ENCODE results near the gene TNFSF8.
A peak's percentile ranks its signal among the peaks of the same experiment; 100 is the strongest.

The TNFSF8 gene

GRCh38 chr9:114855488-114855887 lies 74.9 kb downstream of the TNFSF8 start:
- H3K4me1 Mint-ChIP-seq (ENCODE audit: low read depth) = peaks cover 24% of the 10 kb centered on the region
- no peak overlapping the region for H3K4me3 Mint-ChIP-seq
- H3K27me3 Mint-ChIP-seq = no peaks in the 10 kb centered on the region
- H3K27ac Mint-ChIP-seq = no peak overlapping the region
- no peaks in the 10 kb centered on the region for H3K36me3 Mint-ChIP-seq (ENCODE audit: low read depth)
- peaks cover 5% of the 10 kb centered on the region for H3K9me3 Mint-ChIP-seq

- Mint-ChIP-seq H3K4me1 (ENCODE audit: low read depth) (peaks cover 24% of the 10 kb centered on the region), H3K9me3 (peaks cover 5% of the 10 kb centered on the region), H3K27ac (no peak overlapping the region), H3K27me3 (no peaks in the 10 kb centered on the region), H3K36me3 (ENCODE audit: low read depth) (no peaks in the 10 kb centered on the region), H3K4me3 (no peak overlapping the region)
Measured at GRCh38 chr9:114854736-114855355, 75.5 kb downstream of the TNFSF8 start.

DNA sequence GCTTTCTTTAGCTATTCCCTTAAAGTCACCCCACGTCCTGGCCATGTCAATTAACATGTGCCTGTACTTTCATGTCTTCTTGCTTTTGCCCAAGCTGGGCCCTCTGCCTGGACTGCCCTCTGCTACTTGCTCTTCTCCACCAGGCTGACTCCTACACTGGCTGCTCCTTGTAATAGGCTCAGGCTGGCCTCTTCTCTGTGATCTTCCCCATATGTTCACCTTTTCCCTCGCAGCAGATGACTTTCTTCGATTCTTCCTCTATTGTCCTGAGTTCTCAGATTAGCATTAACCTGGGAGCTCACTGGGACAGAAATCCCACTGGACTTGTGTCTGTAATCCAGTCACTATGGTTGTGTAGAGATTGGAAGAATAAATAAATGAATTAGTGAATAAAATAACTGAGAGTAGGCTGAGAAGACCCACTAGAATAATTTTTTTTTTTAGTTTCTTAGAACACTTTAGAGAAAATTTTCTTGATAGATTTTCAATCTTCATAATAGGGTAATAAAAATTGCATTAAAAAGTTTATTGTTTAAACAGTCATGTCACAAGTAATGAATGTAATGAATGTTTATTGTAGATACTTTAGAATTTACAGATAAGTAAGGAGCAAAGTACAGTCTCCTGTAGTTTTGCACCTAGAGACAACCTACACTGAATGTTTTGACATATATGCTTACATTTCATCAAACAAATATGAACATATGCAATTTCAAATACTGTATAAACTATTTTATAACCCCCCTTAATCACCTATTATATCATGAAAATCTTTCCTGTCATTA lies 77.1 kb downstream of the TNFSF8 start:
- no peak overlapping the region for H3K27ac Mint-ChIP-seq
- no peak overlapping the region for H3K4me3 Mint-ChIP-seq
- peaks cover 31% of the 10 kb centered on the region for H3K4me1 Mint-ChIP-seq (ENCODE audit: low read depth)
- no peaks in the 10 kb centered on the region for H3K9me3 Mint-ChIP-seq
- no peaks in the 10 kb centered on the region for H3K36me3 Mint-ChIP-seq (ENCODE audit: low read depth)
- H3K27me3 Mint-ChIP-seq = no peaks in the 10 kb centered on the region

GRCh38 chr9:114852050-114852594 lies 78.3 kb downstream of the TNFSF8 start:
- no peaks in the 10 kb centered on the region for H3K9me3 Mint-ChIP-seq
- H3K36me3 Mint-ChIP-seq (ENCODE audit: low read depth) = no peaks in the 10 kb centered on the region
- H3K27ac Mint-ChIP-seq = no peak overlapping the region
- H3K27me3 Mint-ChIP-seq = no peaks in the 10 kb centered on the region
- H3K4me3 Mint-ChIP-seq = no peak overlapping the region
- peaks cover 31% of the 10 kb centered on the region for H3K4me1 Mint-ChIP-seq (ENCODE audit: low read depth)

GRCh38 chr9:114851306-114851705 lies 79.1 kb downstream of the TNFSF8 start:
- Mint-ChIP-seq H3K9me3 (no peaks in the 10 kb centered on the region), H3K4me1 (ENCODE audit: low read depth) (peaks cover 27% of the 10 kb centered on the region), H3K27me3 (no peaks in the 10 kb centered on the region), H3K27ac (peak overlapping the region; percentile 81), H3K36me3 (ENCODE audit: low read depth) (no peaks in the 10 kb centered on the region), H3K4me3 (peak overlapping the region; percentile 10)
